Stimulated activated CD8-positive, alpha-beta memory T cell treated with anti-CD3 and anti-CD28 coated beads, Interleukin-15, amount 100 ng/mL, for 4 hours (primary cell): Measurements from ENCODE around the gene C1QL4.
"Not testable (repeated sequence)": the region's sequence is repeated elsewhere in the genome, so short reads cannot be mapped to it uniquely, and the experiment has no call there.

ENCODE experiments used
- DNase-seq, 2 donors: peaks; one replicate each; pipeline ENCODE4 v3.0.0-alpha.2; 2020; ENCODE audit warnings: low read depth in 2 of 2

Gene C1QL4

DNA sequence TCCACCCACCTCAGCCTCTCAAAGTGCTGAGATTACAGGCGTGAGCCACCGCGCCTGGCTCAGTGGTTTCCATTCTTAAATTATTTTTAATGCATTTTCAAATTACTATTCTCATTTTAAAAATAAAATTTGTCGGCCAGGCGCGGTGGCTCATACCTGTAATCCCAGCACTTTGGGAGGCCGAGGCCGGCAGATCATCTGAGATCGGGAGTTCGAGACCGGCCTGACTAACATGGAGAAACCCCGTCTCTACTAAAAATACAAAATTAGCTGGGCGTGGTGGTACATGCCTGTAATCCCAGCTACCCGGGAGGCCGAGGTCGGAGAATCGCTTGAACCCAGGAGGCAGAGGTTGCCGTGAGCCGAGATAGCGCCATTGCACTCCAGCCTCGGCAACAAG lies 3.2 kb downstream of the C1QL4 start:
- DNase-seq, result not testable (repeated sequence)

DNA sequence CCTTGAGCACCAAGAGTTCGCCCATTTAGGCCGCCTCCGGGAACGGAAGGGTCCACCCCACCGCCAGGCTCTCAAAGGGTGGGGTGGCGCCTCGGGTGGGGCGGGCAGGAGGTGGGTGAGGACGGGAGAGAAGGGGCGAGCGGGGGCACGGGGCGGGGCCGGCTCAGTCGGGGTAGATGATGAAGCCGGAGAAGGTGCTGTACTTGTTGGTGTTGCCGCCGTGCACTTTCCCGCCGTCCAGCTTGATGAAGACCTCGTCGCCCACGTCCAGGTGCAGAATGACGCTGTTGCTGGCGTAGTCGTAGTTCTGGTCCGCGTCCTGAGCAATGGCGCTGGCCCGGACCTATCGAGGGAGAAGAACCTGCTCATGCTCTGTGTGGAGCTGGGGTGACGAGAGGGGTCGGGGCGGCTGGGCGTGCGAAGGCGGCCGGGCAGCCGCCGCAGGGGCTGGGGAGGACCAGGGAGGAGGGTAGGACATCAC lies 4.1 kb downstream of the C1QL4 start:
- DNase-seq, result no peak

DNA sequence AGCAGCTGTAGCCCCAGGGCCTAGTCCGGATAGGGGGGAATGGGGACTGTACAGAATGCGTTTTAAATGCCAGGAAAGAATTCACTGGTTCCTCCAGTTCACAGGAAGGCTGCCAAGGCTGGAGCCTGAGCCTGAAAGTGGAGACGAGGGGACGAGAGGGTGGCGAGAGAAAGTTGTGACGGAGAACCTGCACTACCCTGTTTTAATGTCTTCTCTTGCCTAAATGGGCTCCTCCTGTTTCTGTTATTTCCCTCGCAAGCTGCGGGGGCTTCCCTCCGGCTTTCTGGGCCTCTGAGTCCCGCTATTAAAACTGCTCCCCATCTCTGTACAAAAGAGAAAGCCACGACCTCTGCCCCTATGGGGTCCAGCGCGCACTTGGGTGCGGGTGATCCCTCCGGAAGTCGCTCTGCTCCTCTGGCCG lies 4.5 kb downstream of the C1QL4 start:
- no peak for DNase-seq

DNA sequence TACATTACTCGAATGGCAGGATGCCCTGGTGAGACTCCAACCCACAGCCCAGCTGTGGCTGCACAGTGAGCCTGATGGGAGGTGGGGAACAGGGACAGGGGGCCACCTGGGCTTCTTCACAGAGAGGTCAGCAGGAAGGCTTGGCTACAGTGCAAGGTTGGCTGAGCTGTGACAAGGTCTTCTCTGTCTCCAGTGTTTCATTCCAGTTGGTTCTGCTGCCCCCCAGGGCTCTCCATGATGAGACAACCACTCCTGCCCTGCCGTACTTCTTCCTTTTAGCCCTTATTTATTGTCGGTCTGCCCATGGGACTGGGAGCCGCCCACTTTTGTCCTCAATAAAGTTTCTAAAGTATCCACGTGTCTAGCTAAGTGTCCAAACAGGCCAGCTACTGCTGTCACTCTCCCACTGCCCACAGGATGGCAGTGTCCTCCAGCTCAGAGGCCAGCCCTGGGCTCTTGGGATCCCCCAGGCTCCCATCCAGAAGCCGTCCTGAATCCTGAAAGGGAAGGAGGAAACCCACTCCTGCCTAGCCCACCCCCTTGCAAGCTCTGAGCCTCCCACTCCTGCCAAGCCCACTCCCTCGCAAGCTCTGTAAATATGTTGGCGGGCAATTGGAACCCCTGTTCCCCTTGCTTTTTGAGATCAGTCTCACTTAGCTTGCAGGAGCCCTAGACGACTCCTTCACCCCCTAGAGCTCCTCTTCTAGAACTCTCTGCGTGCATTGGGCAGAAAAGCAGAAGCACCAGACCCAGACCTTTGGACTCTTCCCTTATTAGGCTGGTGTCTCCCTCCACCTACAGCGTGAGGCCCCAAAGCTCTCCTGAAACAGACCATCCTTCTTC lies 5.4 kb downstream of the C1QL4 start:
- no peak for DNase-seq

DNA sequence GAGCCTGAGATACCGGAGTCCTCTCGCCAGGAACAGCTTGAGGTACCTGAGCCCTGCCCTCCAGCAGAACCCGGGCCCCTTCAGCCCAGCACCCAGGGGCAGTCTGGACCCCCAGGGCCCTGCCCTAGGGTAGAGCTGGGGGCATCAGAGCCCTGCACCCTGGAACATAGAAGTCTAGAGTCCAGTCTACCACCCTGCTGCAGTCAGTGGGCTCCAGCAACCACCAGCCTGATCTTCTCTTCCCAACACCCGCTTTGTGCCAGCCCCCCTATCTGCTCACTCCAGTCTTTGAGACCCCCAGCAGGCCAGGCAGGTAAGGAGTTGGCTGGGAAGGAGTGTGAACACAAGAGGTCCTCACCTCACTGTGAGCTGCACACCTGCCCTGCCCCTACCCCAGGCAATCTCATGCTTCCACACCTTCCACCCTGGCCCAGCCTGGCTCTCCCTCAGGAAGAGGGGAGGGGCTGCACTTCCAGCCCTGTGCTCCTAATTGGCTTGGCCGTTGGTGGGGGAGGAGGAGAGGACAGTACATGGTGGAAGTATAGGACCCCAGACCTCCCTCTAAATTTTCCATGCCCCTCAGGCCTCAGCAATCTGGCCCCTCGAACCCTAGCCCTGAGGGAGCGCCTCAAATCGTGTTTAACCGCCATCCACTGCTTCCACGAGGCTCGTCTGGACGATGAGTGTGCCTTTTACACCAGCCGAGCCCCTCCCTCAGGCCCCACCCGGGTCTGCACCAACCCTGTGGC lies 6.2 kb downstream of the C1QL4 start:
- DNase-seq, result no peak

DNA sequence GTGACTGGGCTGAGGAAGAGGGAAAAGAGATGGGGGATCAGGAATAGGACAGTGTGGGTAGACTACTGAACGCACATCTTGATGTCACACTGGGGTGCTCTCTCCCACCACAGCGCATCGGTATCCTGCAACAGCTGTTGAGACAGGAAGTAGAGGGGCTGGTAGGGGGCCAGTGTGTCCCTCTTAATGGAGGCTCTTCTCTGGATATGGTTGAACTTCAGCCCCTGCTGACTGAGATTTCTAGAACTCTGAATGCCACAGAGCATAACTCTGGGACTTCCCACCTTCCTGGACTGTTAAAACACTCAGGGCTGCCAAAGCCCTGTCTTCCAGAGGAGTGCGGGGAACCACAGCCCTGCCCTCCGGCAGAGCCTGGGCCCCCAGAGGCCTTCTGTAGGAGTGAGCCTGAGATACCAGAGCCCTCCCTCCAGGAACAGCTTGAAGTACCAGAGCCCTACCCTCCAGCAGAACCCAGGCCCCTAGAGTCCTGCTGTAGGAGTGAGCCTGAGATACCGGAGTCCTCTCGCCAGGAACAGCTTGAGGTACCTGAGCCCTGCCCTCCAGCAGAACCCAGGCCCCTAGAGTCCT lies 6.9 kb downstream of the C1QL4 start:
- DNase-seq, result no peak

DNA sequence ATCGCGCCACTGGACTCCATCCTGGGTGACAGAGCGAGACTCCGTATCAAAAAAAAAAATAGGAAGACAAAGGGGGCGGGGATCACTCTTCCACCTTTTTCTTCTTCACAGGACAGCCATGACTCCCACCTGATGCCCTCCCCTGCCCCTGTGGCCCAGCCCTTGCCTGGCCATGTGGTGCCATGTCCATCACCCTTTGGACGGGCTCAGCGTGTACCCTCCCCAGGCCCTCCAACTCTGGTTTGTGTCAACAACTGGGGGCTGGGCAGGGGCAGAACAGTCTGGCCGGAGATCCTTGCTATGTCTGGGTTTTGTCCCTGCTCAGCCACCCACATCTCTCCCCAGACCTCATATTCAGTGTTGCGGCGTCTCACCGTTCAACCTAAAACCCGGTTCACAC lies 8.2 kb downstream of the C1QL4 start:
- DNase-seq, result no peak

DNA sequence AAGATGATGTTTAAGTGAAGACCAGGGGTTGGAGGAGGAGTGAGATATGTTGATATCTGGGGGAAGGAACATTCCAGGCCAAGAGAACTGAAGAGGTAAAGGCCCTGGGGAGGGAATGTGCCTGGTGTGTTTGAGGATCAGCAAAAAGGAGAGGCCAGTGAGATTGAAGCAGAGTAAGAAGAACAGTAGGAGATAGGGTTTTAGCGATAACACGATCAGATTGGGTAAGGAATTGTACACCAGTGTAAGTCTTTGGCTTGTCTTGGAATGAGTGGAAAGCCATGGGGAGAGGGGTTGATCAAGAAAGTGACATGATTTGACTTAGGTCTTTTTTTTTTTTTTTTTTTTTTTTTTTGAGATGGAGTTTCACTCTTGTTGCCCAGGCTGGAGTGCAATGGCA lies 9.1 kb downstream of the C1QL4 start:
- no peak for DNase-seq

DNA sequence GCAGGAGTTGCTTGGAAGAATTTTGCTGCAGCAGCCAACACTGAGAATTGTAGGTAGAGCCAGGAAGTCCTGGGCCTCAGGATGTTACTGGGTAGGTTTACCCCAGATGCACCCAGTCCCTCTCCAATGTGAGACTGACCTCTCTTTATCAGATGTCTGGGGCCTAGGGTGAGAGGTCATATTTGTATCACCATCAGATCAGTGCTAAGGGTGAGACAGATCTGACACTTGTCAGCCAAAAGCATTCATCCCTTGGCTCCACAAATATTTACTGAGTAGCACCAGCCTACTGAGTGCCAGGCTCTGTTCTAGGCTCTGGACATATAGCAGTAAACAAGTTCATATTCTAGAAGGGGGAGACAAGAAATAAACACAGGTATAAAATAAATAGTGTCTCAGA lies 9.6 kb downstream of the C1QL4 start:
- no peak for DNase-seq

DNA sequence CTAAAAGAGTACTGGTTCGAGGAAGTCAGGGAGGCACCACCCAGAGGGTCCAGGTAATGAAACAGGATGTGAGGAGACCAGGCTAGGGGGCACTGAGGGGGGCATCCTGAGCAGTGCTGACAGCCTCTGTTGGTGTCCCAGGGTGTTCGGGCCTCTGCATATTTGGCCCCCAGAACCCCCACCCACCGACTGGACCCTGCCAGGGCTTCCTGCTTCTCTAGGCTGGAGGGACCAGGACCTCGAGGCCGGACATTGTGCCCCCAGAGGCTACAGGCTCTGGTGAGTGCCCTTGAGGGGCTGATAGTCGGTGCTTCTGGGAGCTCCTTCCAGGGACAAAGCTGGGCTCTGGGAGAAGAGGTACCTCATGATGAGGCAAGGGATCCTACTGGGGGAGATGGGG lies 11.4 kb downstream of the C1QL4 start:
- no peak for DNase-seq

DNA sequence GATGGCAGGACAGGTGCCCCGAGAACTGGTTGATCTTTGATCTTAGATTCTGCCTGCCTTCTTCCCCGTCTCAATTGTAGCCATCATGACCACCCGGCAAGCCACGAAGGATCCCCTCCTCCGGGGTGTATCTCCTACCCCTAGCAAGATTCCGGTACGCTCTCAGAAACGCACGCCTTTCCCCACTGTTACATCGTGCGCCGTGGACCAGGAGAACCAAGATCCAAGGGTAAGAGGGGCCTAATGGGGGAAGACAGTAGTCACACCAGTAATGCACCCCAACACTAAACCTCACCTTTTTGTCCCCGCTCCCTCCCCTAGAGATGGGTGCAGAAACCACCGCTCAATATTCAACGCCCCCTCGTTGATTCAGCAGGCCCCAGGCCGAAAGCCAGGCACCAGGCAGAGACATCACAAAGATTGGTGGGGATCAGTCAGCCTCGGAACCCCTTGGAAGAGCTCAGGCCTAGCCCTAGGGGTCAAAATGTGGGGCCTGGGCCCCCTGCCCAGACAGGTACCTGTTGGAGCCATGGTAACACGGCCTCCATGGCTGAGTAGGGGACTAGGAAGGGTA lies 13.4 kb downstream of the C1QL4 start:
- no peak for DNase-seq

DNA sequence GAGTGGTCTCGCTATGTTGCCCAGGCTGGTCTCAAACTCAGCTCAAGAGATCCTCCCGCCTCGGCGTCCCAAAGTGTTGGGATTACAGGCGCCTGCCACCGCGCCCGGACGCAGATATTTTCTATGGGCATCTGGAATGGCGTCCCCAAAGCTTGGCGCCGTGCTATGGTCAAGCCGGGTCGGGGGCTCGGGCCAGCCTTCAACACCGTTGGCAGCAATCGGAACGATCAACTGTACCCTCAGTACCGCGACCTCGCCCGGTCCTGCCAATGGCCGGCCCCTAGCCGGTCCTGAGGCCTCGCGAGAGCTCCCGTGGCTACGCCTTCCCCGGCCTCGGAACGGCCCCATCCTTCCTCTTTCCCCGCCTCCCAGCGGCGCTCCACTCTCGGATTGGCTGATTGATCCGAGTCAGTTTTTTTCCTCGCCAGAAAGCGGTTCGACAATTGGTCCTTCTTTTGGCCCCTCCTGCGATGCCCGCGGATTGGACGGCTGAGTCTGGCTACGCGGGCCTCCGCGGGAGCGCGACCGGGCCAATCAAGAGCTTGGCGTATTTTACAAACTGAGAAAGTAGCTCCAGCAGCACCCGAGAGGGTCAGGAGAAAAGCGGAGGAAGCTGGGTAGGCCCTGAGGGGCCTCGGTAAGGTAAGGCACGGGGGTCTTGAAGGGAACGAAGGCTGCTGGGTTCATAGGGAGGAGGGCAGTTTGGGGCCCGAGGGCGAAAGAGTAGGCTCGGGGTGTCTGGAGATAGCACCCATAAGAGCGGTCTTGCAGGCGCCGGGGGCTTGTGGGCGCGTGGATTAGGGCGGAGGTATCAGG lies 14.1 kb downstream of the C1QL4 start, which contains the start of gene TROAP:
TSS of gene TROAP (plus strand) at position 548 of the 816 bp plus-strand sequence. CDS start 354 bp downstream, outside the sequence.
- DNase-seq, result peak; percentile 89 to 95

DNA sequence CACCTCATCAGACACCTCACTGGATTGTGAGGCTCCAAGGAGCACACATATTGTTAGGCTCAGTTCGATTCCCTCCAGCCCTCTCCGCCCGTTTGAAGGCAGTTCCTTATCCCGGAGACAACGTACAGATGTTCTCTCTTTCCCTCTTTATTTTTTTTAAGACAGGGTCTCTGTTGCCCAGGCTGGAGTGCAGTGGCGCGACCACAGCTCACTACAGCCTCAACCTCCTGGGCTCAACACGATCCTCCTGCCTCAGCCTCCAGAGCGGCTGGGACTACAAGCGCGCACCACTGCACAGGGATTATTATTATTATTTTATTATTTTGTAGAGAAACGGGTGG lies 14.7 kb downstream of the C1QL4 start:
- DNase-seq, result no peak

DNA sequence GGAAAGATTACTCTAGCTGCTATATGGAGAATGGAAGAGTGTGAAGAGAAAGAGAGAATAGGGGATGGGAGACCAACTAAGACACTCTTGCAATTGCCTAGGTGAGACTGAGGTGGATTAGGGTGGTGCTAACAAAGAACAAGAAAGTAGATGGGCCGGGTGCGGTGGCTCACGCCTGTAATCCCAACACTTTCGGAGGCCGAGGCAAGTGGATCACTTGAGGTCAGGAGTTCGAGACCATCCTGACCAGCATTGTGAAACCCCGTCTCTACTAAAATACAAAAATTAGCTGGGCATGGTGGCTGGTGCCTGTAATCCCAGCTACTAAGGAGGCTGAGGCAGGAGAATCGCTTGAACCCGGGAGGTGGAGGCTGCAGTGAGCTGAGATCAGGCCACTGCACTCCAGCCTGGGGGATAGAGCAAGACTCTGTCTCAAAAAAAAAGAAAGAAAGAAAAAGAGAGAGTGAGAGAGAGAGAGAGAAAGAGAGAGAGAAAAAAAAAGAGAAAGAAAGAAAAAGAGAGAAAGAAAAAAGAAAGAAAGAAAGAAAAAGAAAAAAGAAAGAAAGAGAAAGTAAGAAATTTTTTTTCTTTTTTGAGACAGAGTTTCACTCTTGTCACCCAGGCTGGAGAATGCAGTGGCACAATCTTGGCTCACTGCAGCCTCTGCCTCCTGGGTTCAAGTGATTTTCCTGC lies 16.4 kb downstream of the C1QL4 start:
- DNase-seq, result not testable (repeated sequence)

DNA sequence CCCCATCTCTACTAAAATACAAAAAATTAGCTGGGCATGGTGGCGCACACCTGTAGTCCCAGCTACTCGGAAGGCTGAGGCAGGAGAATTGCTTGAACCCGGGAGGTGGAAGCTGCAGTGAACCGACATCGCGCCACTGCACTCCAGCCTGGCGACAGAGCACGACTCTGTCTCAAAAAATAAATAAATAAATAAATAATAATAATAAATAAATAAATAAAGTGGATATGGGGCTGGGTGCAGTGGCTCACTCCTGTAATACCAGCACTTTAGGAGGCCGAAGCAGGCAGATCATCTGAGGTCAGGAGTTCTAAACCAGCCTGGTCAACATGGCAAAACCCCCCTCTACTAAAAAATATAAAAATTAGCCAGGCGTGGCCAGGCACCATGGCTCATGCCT lies 19.9 kb downstream of the C1QL4 start:
- not testable (repeated sequence) for DNase-seq

DNA sequence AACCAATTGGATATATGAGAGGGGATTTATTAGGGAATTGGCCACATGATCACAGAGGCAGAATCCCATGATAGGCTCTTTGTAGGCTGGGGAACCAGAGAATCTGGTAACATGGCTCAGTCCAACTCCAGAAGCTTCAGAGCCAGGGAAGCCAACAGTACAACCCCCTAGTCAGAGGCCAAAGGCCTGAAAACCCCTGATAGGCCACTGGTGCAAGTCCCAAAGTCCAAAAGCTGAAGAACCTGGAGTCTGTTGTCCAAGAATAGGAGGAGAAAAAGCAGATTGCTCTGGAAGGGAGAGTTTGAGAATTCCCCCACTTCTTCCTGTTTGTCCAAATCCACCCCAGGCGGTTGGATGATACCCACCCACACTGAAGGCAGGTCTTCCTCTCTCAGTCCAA lies 22.2 kb downstream of the C1QL4 start:
- DNase-seq, result no peak

DNA sequence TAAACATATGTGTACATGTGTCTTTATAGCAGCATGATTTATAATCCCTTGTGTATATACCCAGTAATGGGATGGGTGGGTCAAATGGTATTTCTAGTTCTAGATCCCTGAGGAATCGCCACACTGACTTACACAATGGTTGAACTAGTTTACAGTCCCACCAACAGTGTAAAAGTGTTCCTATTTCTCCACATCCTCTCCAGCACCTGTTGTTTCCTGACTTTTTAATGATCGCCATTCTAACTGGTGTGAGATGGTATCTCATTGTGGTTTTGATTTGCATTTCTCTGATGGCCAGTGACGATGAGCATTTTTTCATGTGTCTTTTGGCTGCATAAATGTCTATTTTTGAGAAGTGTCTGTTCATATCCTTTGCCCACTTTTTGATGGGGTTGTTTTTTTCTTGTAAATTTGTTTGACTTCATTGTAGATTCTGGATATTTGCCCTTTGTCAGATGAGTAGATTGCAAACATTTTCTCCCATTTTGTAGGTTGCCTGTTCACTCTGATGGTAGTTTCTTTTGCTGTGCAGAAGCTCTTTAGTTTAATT lies 26.5 kb downstream of the C1QL4 start:
- not testable (repeated sequence) for DNase-seq

DNA sequence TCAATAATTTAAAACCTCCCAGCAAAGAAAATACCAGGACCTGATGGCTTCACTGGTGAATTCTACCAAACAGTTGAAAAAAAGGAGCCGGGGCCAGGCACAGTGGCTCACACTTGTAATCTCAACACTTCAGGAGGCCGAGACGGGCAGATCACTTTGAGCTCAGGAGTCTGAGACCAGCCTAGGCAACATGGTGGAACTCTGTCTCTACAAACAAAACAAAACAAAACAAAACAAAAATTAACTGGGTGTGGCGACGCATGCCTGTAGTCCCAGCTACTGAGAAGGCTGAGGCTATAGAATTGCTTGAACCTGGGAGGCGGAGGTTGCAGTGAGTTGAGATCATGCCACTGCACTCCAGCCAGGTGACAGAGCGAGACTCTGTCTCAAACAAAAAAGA lies 27.6 kb downstream of the C1QL4 start:
- DNase-seq, result no peak

DNA sequence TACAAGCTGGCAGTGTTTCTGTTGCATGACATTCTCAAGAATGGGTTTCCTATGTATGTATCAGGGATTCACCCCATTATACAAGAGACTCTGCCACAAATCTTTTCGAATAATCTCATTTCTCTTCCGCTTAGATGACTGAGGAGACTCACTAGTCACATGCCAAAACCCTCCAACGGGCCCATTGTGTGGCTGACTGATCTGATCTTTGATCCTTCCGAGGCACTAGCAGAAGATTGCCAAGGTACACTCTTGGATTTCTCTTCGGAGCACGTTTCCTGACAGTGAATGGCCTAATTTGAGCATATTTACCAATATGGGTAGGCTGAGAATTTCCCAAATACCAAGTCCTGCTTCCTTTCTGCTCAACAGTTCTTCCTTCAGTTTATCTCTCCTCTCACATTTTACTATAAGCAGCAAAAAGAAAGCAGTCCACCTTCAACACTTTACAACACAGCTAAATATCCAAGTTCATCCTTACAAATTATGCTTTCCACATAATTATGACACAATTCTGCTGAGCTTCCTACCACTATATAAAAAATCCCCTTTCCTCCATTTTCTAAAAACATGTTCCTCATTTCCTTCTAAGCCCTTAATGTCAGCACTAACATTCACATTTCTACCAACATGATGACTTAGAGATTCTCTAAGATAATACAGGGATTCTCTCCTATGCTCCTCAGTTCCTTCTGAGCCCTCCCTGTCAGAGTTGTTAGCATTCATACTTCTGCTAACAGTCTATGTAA lies 31.1 kb downstream of the C1QL4 start:
- no peak for DNase-seq

DNA sequence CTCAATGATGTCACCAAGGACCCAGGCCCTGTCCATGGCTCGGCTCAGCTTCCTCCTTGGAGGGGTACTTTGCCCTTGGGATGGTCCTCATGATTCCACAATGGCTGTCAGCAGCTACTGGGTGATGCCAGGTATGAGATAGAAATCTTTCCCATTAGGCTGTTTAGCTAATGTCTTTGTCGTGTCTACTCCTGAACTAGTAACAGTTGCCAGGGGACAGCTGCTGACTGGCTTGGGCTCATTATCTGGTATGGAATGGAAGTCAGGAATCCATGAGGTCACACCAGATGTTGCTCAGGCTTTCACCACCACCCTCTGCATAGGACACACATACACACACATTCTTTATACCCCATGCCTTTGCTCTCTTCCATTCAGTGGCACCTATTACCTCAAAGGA lies 32.8 kb downstream of the C1QL4 start:
- DNase-seq, result no peak
